H4 (cell line): Measurements from ENCODE around the gene TEKT4. TPM values are rescaled to one million over a fixed set of nuclear protein-coding genes. Genes with fewer than 3 reads are reported as not detected.
"Not testable (repeated sequence)": the region's sequence is repeated elsewhere in the genome, so short reads cannot be mapped to it uniquely, and the experiment has no call there.

ENCODE experiments used
- DNase-seq: peaks from one replicate; pipeline ENCODE4 v3.0.0-alpha.2; 2015; ENCODE audit warnings: low spot score
- total RNA-seq: library from RNA; depleted of rRNA; stranded (reverse); fragments of >200 nt; shearing (Covaris generic); gene quantifications from 2 replicates; pipeline ENCODE4 v1.2.3, GENCODE V29; 2014; rRNA removed

The TEKT4 gene
- total RNA-seq, 1 experiment from 2014 or later = not detected

DNA sequence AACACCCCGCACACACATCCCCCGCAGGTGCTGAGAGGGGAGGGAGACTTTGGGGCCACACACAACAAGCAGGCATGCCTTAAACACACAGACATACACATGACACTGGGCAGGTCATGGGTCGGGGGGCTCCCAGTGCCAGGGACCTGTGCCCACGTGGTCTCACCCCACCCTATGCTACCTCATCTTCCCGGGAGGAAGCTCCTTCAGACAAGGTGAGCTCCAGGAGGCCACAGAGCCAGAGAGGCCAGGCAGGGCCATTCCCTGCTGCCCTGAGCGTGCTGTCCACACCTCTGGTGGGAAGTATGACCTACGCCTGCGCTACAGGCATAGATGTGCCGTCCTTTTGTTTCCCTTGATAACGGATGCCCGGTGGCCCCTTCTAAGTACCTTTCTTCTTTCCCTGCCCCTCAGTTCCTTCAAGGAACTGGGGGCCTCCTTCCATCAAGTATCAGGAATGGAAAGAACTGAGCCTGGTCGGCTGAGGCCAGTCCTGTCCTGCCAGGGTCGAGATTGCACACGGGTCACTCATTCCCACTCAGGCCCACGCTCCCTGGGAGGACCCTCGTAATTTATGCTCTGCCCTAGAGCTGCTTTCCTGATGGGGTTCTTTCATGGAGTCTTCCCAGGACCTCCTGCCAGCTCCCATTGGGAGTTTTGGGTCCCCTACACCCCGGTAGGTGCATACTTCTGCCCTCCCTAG, 4.7 kb downstream of the TEKT4 start:
- no peak for DNase-seq

DNA sequence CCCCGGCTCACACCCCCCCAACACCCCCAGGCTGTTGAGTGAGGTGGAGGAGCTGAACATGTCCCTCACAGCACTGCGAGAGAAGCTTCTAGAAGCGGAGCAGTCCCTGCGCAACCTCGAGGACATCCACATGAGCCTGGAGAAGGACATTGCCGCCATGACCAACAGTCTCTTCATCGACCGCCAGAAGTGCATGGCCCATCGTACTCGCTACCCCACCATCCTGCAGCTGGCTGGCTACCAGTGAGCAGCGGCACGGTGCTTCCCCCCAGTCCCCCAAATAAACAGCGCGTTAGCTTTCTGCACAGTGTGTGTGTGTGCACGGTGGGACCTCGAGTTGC, 5.3 kb downstream of the TEKT4 start:
- DNase-seq = no peak

- DNase-seq = no peak
Measured at GRCh38 chr2:94877129-94877528, 5.9 kb downstream of the TEKT4 start.

- not testable (repeated sequence) for DNase-seq
Measured at GRCh38 chr2:94878575-94878974, 7.3 kb downstream of the TEKT4 start.

- no peak for DNase-seq
Measured at GRCh38 chr2:94879314-94879981, 8.2 kb downstream of the TEKT4 start.

DNA sequence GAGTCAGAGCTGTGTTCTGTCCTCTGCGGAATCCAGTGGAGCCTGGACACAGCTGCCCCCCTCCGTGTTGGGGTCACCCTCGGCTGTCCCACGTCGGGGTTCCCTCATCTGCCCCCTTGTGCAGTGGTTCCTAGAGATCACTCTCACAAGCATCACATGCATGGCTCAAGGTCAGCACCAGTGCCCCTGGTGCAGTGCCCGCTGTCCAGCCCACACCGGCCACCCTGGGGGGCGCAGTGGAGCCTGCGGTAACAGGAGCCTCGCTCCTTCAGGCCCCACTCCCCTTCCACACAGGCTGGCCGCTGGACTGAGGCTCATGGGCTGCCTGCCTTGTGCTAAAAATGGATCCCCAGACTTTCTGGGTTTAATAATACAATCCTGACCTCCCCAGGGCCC, 8.8 kb downstream of the TEKT4 start:
- DNase-seq = no peak

DNA sequence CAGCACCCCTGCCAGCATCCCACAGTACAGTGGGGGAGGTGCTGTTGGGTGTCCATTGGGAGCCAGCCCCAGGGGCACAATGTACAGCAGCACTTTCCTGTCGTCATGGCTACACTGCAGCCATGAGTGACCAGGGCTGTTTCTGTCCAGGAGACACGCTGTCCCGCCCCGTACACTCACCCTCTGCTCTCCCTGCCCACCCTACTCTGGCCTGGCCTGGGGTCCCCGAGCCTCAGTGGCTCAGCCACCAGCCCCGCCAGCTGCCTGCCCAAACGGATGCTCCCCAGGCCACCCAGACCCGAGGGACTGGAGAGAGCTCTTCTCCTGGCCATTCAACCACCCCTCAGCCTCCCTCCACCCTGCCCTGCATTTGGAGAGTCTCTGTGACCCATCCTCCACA, 9.3 kb downstream of the TEKT4 start:
- DNase-seq = no peak

GRCh38 chr2:94881070-94881469, 9.8 kb downstream of the TEKT4 start:
- no peak for DNase-seq

- DNase-seq = no peak
Measured at GRCh38 chr2:94890234-94890633, 19.0 kb downstream of the TEKT4 start.

DNA sequence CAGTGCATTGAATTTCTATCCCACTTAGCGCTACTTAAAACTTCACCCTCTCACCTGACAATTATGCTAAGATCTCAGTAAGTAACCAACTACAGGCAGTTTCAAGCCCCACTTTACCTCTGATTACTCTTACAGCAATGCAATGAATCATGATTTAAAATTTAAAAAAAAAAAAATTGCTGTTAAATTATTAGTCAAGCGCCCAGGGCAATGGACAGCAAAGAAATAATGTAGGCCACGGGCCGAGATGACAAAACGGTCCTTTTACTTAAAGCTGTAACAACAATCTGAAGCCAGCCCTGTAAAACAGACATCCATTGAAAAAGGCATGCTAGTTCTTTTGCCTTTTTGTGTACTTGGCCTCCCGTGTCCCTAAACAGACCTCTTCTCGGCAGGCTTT, 24.0 kb downstream of the TEKT4 start:
- not testable (repeated sequence) for DNase-seq

DNA sequence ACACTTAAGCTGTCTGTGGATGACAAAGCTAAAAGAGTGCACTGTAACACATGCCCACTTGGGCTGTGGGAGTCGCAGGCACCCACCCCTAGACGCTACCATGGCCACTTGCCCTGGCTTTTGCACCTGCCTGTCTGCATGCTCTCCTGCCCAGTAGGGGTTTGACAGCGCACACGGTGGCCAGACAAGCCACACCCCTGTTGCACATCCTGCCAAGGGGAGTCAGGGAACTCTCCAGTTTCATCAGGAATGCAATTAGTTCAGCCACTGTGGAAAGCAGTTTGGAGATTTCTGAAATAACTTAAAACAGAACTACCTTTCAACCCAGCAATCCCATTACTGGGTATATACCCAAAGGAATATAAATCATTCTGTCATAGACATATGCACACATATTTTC, 35.7 kb downstream of the TEKT4 start:
- not testable (repeated sequence) for DNase-seq

DNA sequence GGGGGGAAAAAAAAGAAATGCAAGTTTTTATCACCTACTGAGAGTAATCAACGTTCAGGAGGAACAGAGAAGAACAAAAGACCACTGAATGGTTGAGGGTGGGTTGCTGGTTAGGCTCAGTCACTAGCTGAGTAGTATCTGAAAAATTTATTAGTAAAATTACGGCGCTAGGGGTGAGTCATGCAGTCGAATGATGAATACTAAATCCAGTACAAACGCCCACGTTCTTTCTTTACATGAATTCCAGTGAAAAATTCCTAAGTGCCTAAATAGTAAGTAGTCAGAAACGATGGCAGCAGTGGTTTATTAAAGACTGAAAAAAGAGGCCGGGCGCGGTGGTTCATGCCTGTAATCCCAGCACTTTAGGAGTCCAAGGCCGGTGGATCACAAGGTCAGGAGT, 52.0 kb downstream of the TEKT4 start:
- no peak for DNase-seq

GRCh38 chr2:94924999-94925398, 53.8 kb downstream of the TEKT4 start:
- not testable (repeated sequence) for DNase-seq

Other genes with a start within 250 kb of the TEKT4 start
- gene MAL, start 154.3 kb downstream of the TEKT4 start, total RNA-seq = not detected in 2 replicates